Ectodermal cell (in vitro differentiated cells): ENCODE data around the gene MAP3K4.

Experiments used
- H3K27ac ChIP-seq: 2 replicates; pipeline ENCODE4 v1.7.0; 2013; ENCODE audit warnings: mild to moderate bottlenecking, low read depth, low read length; ENCODE audit not compliant: insufficient read depth, poor library complexity, severe bottlenecking
- H3K27me3 ChIP-seq: 2 replicates; pipeline ENCODE4 v1.7.0; 2013; ENCODE audit warnings: mild to moderate bottlenecking, low read length; ENCODE audit not compliant: insufficient read depth, control insufficient read depth, poor library complexity, severe bottlenecking
- H3K36me3 ChIP-seq: one replicate; pipeline ENCODE4 v1.7.0; 2013; ENCODE audit warnings: low read length; ENCODE audit not compliant: control insufficient read depth, insufficient read depth
- H3K4me1 ChIP-seq: one replicate; pipeline ENCODE4 v1.7.0; 2013; ENCODE audit warnings: low read length; ENCODE audit not compliant: control insufficient read depth, insufficient read depth
- H3K4me3 ChIP-seq: 2 replicates; pipeline ENCODE4 v1.7.0; 2013; ENCODE audit warnings: low read depth, low read length, control low read depth; ENCODE audit not compliant: insufficient read depth
- H3K9me3 ChIP-seq: 2 replicates; pipeline ENCODE4 v1.7.0; 2013; ENCODE audit warnings: mild to moderate bottlenecking, low read length, moderate library complexity; ENCODE audit not compliant: control insufficient read depth
- WGBS, 2 experiments: methylation state at CpG; one replicate each; pipeline ENCODE4 v1.1.7; 2013; ENCODE audit warnings: missing lambda C conversion rate in 2 of 2; 5-methylcytosine and 5-hydroxymethylcytosine counted together

MAP3K4 gene

GRCh38 chr6:161035981-161036263 is 44.4 kb downstream of the MAP3K4 start:
- 77 to 88% methylated on average over 2 to 3 of the region's 3 CpGs for WGBS, 2 experiments
- H3K4me3 ChIP-seq, result no peak overlapping the region

GRCh38 chr6:161037873-161038228 is 46.3 kb downstream of the MAP3K4 start:
- WGBS, 2 experiments, result 93 to 95% methylated on average over 2 of the region's 2 CpGs
- no peak overlapping the region for H3K27ac ChIP-seq
- no peaks in the 10 kb centered on the region for H3K4me1 ChIP-seq
- H3K27me3 ChIP-seq, result no peaks in the 10 kb centered on the region
- H3K9me3 ChIP-seq, result no peaks in the 10 kb centered on the region
- no peak overlapping the region for H3K4me3 ChIP-seq
- peaks cover 4% of the 10 kb centered on the region for H3K36me3 ChIP-seq

More at GRCh38 chr6:161035981-161036263, 44.4 kb downstream of the MAP3K4 start:
- no peaks in the 10 kb centered on the region for H3K9me3 ChIP-seq
- H3K4me1 ChIP-seq, result no peaks in the 10 kb centered on the region
- no peak overlapping the region for H3K27ac ChIP-seq
- H3K36me3 ChIP-seq, result peaks cover 4% of the 10 kb centered on the region
- H3K27me3 ChIP-seq, result no peaks in the 10 kb centered on the region

GRCh38 chr6:161038229-161039031 is 46.9 kb downstream of the MAP3K4 start:
- Histone ChIP-seq H3K9me3 (no peaks in the 10 kb centered on the region), H3K4me3 (no peak overlapping the region), H3K4me1 (no peaks in the 10 kb centered on the region), H3K27ac (no peak overlapping the region), H3K36me3 (peaks cover 4% of the 10 kb centered on the region), H3K27me3 (no peaks in the 10 kb centered on the region)
- whole genome bisulfite sequencing, 2 experiments, result 89 to 95% methylated on average over 3 of the region's 3 CpGs

GRCh38 chr6:161041274-161041673 is 49.7 kb downstream of the MAP3K4 start:
- WGBS, 2 experiments, result 94 to 96% methylated on average over 7 of the region's 7 CpGs

DNA sequence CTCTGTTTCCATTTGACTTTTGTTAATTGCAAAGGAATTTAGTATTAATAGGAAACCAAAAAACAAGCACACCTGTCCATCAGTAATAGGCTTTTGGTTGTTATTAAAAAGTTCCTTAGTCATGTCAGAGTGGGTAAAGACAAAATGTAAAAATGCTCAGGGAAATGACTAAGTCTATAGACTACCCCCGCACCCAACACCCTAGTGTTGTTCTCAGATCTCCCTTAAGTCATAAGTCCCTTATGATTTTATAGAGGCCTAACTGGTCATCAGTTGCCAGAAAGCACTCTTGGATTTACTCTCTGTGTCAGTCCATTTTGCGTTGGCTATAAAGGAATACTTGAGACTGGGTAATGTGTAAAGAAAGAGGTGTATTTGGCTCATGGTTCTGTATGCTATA is 52.8 kb downstream of the MAP3K4 start:
- 90 to 91% methylated on average over 2 of the region's 2 CpGs for WGBS, 2 experiments
- no peaks in the 10 kb centered on the region for H3K9me3 ChIP-seq
- no peak overlapping the region for H3K27ac ChIP-seq
- H3K27me3 ChIP-seq, result no peaks in the 10 kb centered on the region
- peaks cover 2% of the 10 kb centered on the region for H3K36me3 ChIP-seq
- H3K4me3 ChIP-seq, result no peak overlapping the region
- H3K4me1 ChIP-seq, result no peaks in the 10 kb centered on the region

More at GRCh38 chr6:161041274-161041673, 49.7 kb downstream of the MAP3K4 start:
- H3K4me3 ChIP-seq, result no peak overlapping the region
- no peaks in the 10 kb centered on the region for H3K27me3 ChIP-seq
- H3K36me3 ChIP-seq, result peaks cover 4% of the 10 kb centered on the region
- H3K9me3 ChIP-seq, result no peaks in the 10 kb centered on the region
- H3K4me1 ChIP-seq, result no peaks in the 10 kb centered on the region
- no peak overlapping the region for H3K27ac ChIP-seq

DNA sequence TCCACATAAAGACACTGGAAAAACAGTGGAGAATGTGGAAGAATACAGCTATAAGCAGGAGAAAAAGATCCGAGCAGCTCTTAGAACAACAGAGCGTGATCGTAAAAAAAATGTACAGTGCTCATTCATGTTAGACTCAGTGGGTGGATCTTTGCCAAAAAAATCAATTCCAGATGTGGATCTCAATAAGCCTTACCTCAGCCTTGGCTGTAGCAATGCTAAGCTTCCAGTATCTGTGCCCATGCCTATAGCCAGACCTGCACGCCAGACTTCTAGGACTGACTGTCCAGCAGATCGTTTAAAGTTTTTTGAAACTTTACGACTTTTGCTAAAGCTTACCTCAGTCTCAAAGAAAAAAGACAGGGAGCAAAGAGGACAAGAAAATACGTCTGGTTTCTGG is 57.1 kb downstream of the MAP3K4 start:
- H3K9me3 ChIP-seq, result no peaks in the 10 kb centered on the region
- H3K4me1 ChIP-seq, result no peaks in the 10 kb centered on the region
- no peak overlapping the region for H3K4me3 ChIP-seq
- 80 to 83% methylated on average over 7 of the region's 7 CpGs for WGBS, 2 experiments
- H3K27me3 ChIP-seq, result no peaks in the 10 kb centered on the region
- peaks cover 2% of the 10 kb centered on the region for H3K36me3 ChIP-seq
- H3K27ac ChIP-seq, result no peak overlapping the region

DNA sequence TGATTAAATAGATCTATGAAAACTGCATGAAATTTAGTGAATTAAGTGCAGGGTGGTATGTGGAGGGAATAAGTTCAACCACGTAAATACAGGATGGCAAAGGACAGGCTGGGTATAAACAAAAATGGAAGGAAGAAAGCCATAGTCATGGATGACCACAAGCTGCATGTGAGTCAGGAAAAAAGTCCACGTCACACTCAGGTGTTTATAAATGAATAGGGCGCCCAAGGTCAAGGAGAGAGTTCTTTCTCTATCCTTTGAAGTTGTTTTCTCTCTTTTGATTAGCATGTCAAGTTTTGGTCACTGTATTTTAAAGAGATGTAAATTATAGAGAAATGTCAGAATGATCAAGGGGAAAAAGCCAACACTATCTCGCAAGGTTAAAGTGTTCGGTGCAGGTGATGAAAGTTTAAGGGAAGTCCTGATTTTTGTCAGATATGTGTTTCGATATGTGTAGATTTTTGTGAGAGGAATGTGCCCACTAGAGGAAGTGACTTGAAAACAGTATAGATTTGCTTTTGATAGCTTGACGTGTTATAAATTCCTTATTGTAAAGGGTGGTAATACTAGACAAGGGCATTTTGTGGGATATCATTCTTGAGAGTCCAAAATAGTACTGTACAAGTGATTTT is 58.7 kb downstream of the MAP3K4 start:
- no peaks in the 10 kb centered on the region for H3K27me3 ChIP-seq
- no peak overlapping the region for H3K27ac ChIP-seq
- no peaks in the 10 kb centered on the region for H3K9me3 ChIP-seq
- no peak overlapping the region for H3K4me3 ChIP-seq
- H3K36me3 ChIP-seq, result peaks cover 2% of the 10 kb centered on the region
- 96 to 97% methylated on average over 7 of the region's 7 CpGs for WGBS, 2 experiments
- H3K4me1 ChIP-seq, result no peaks in the 10 kb centered on the region

GRCh38 chr6:161053103-161053502 is 61.5 kb downstream of the MAP3K4 start:
- Histone ChIP-seq H3K27me3 (no peaks in the 10 kb centered on the region), H3K27ac (no peak overlapping the region), H3K4me1 (no peaks in the 10 kb centered on the region), H3K36me3 (peaks cover 2% of the 10 kb centered on the region), H3K4me3 (no peak overlapping the region), H3K9me3 (no peaks in the 10 kb centered on the region)
- WGBS, 2 experiments, result 85 to 100% methylated on average over 2 of the region's 2 CpGs

- no peaks in the 10 kb centered on the region for H3K9me3 ChIP-seq
- H3K36me3 ChIP-seq, result no peaks in the 10 kb centered on the region
- no peak overlapping the region for H3K27ac ChIP-seq
- no peaks in the 10 kb centered on the region for H3K4me1 ChIP-seq
- H3K27me3 ChIP-seq, result no peaks in the 10 kb centered on the region
- H3K4me3 ChIP-seq, result no peak overlapping the region
Observed at GRCh38 chr6:161054876-161055275, 63.3 kb downstream of the MAP3K4 start.

DNA sequence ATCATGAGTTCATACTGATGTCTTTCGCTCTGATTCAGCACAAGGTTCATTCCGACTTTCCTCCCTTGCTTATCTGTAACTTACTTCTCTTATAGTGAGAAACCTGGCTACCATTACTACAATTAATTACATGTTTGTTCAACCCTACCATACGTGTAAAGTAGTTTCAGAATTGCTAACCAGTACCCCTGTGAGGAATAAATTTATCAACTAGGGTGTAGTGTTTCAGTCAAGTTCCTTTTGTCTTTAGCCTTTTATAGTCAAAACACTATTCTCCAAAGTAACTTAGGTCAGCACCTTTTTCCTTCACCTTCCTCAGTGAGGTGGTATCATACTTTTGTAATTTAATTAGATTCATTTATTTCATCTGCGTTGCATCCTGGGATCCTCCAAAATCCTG is 64.9 kb downstream of the MAP3K4 start:
- Histone ChIP-seq H3K27me3 (no peaks in the 10 kb centered on the region), H3K4me1 (no peaks in the 10 kb centered on the region), H3K9me3 (no peaks in the 10 kb centered on the region), H3K27ac (no peak overlapping the region), H3K4me3 (no peak overlapping the region), H3K36me3 (no peaks in the 10 kb centered on the region)
- 85 to 96% methylated on average over 3 to 4 of the region's 4 CpGs for WGBS, 2 experiments
